Sciatic nerve (tissue), 2 donors: ENCODE measurements around the gene RNF14. TPM values are rescaled to one million over a fixed set of nuclear protein-coding genes. Genes with fewer than 3 reads are reported as not detected.

Experiments
- ATAC-seq: fragments of 200-7000 bp; cut with Tn5 transposase; one replicate; pipeline ENCODE4 v1.9.1; 2020; ENCODE audit warnings: mild to moderate bottlenecking, moderate library complexity
- DNase-seq: peaks from one replicate; pipeline ENCODE4 v3.0.0-alpha.2; 2020; ENCODE audit warnings: low spot score
- intact Hi-C: fragments of 100-400 bp; cut with DNase I; formaldehyde crosslinking; loops from one replicate; pipeline ENCODE4 v1.14.2; 2022
- total RNA-seq: library from RNA; stranded (reverse); fragmentation: NEBNext Ultra II Directional; extraction: Animal tissue kit (Norgen Biotek cat#: 25700); gene quantifications from one replicate; pipeline ENCODE4 v1.2.1, GENCODE V29; 2021
- donor health status: DM: no; HTN: no; CAD: no.
- donor health status: DM: no; HTN: no; CAD: no.

The RNF14 gene
- total RNA-seq, 1 donor from 2014 or later, result 58.1 TPM

DNA sequence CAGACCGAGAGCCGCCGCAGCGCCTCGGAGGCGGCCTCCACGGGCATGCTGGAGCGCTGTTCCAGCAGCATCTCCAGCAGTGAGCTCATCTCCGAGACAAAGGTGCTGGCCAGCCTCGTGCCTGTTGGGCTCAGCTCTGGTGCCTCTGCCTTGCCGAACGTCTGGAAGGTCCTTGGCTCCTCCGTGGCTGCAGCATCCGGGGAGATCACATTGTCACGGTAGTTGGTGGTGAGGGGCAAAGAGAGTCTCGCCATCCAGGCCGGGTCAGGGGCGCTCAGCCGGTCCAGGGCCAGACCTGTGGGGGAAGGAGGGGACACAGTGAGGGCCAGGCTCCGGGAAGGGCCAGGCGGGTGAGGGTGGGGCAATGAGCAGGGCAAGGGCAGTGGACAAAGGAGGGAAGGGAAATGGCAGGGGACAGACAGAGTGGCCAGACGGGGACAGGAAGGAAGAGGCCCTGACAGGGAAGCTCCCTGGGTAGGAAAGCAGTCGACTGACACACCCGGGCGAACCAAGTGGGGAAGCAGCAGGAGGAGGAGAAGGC, 23.3 kb upstream of the RNF14 start:
- DNase-seq (no peak), ATAC-seq (peak; percentile 49)
- intact Hi-C loops, result no loop called here

DNA sequence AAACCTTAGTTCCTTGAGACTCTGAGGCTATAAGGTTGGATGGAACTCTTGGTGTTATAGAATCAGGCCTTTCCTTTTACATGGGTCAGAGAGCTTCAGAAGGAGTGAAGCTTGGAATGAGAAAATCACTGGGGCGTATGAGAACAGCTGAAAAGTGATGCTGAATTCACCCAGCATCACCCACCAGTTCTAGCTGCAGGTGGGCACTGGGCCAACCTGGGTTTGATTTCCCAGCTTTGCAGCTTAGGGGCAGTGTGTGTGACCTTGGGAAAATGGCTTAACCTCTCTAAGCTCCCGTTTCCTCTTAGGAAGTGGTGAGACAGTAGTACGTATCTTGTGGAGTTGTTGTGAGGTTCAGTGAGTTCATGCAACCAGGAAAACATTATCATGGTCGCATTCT, 21.6 kb upstream of the RNF14 start:
- ATAC-seq (no peak), DNase-seq (no peak)
- intact Hi-C loops, result no loop called here

DNA sequence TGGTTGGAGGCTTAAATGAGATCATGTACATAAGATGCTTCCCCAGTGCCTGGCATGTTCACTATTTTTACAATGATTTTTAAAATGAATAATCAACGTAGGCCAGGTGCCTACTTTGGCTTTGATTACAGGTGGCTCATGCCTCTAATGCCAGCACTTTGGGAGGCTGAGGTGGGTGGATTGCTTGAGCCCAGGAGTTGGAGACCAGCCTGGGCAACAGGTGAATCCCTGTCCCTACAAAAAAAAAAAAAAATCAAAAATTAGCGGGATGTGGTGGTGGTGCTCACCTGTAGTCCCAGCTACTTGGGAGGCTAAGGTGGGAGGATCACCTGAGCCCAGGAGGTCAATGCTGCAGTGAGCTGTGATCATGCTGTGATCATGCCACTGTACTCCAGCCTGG, 20.1 kb upstream of the RNF14 start:
- DNase-seq (no peak), ATAC-seq (no peak)
- intact Hi-C loops, result no loop called here

GRCh38 chr5:141949511-141949910, 19.4 kb upstream of the RNF14 start:
- DNase-seq (no peak), ATAC-seq (no peak)
- intact Hi-C loops, result no loop called here

DNA sequence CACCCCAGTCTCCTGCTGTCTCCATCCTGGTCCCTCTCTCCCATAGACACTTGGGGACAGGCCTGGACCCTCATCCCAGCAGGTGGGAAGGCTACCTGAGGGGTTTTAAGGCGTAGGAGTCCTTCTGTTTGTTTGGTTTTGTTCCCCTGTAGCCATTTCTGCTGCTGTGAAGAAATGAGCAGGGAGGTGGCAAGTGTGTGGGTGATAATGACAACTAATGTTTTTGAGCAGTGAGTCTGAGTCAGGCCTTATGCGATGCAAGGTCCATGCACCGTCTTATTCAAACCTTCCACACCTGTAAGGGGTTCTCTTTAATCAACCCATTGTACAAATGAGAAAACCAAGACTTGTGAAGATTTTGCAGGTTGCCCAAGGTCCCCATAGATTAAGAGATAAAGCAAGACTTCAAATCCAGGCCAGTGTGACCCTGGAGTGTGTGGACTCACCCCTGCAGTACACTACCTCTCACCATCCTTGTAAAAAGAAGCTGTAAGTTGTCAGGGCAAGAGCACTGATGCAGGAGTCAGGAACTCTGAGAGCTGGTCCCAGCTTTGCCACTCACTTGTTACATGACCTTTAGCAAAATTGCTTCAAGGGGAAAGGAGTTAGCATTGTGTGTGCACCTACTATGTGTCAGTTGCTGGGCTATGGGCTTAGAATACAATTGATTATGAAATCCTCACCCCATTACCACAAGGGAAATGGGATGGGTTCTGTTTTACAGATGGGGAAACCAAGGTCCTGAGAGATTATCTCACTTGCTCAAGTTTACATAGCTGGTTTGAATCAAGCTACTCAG, 18.5 kb upstream of the RNF14 start:
- ATAC-seq (no peak), DNase-seq (no peak)
- intact Hi-C loops, result no loop called here

- DNase-seq (no peak), ATAC-seq (no peak)
- intact Hi-C loops, result no loop called here
Measured at GRCh38 chr5:141951332-141951781, 17.5 kb upstream of the RNF14 start.

DNA sequence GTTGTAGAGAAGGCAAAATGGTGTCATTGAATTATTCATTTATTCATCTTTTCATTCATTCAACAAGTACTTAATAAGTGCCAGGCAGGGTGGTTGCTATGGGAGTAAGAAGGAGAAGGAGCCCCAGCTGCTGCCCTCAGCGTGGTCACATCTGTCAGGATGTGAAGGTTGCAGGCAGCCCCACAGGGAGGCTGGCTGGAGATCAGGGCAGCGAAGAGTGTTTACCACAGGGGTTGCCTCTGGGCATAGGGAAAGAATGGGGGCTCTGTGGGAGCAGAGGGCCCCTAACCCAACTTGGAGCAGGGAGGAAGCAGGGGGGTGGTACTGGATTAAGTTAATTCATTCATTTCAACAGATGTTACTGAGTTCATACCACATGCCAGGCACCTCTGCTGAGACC, 16.9 kb upstream of the RNF14 start:
- intact Hi-C loops, result no loop called here
- DNase-seq (no peak), ATAC-seq (no peak)

DNA sequence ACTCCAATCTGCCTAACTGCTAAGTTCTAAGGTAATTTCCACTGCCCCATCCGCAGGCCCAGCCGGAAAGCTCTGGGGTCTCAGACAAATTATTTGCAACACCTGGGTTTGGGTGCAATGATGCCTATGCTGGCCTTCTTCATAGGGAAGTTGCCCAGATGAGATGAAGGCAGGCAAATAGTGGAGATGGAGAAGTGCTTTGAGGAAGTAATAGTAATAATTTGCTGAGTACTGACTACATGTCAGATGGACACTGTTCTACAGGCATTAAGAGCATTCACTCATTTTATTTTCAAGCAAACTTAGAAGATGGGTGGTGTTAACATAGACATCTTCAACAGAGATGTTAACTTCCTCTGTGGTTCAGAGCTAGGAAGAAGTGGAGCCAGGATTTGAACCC, 14.7 kb upstream of the RNF14 start:
- no peak for ATAC-seq
- intact Hi-C loops, result no loop called here
- DNase-seq, result no peak

- no peak for ATAC-seq
- intact Hi-C loops, result loop anchor here (5.0 kb wide), 2 partner anchors 265 to 885 kb away; no protein-coding TSS in a partner anchor
- DNase-seq, result no peak
Measured at GRCh38 chr5:141957367-141957996, 11.4 kb upstream of the RNF14 start.

DNA sequence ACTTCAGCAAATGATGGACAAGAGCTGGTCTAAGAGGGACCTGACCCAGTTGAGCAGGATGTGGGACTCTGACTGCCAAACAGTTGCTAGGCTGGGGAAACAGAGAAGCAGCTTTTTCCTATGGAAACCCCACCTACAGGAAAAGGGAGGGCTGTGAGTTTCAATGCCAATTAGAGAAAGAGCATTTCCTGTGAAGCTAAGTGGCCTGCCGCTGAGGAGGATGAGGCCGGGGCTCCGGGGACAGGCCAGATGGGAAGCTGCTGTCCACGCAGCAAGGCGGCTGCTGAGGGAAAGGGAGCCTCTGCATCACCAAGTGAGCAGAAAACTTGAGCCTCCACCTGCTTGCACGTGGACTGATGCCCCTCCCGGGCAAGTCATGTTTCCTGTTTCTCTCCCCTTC, 10.8 kb upstream of the RNF14 start, which contains the start of gene PCDH12:
PCDH12 (minus strand) TSS at position 90 of the 400 bp plus-strand sequence. CDS start 351 bp downstream, outside the sequence.
- intact Hi-C loops, result loop anchor here (5.0 kb wide), 2 partner anchors 266 to 886 kb away; no protein-coding TSS in a partner anchor
- DNase-seq (no peak), ATAC-seq (peak; percentile 37)

DNA sequence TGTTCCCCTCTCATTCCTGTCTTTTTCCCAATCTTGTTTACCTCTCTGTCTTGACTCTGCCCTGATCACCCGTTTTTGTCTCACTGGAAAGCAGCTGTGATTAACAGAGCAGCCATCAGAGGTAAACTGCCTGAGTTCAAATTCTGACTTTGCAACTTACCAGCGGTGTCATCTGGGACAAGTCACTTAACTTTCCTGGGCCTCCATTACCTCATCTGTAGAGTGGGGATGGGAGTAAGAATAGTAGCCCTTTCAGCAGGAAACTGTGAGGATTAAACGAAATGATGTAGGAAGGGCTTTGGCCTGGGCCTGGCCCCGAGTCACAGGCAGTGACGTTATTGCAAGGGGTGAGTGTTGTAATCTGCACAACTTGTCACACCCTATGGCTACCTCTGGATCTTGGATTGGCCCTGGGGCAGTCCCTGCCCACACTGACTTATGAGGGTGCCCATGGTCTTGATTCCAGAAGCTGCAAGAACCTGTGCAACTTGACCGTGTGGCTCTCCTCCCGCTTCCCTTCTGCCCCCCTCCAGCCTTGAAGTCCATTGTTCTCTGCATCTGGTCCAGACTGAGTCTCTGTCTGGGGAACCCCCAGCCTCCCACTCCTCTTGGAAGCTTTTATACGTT, 10.2 kb upstream of the RNF14 start:
- intact Hi-C loops, result loop anchor here (5.0 kb wide), 2 partner anchors 266 to 886 kb away; no protein-coding TSS in a partner anchor
- ATAC-seq, result peak; percentile 13
- no peak for DNase-seq

DNA sequence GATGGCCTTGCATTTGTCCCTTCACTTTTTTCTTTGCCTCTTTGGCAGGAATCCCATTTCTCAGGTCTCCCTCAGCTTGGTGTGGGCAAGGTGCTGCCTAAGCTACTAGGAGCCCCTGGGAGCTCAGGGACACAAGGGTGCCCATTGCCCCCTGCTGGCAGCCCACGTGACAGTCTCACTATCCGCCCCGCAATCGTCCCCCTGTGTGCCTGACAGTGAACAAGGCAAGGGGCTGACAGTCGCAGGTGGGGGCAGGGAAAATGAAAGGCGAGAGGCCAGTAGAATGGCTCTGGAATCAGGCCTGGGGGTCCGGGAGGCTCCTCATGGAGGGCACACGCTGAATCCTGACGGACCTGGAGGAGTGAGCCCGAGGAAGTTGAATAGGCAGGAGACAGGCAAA, 8.9 kb upstream of the RNF14 start:
- DNase-seq (no peak), ATAC-seq (no peak)
- intact Hi-C loops, result loop anchor here (10.0 kb wide), 1 partner anchor 85 kb away; the partner anchor contains the start of gene PCDH1

GRCh38 chr5:141960449-141961323, 8.2 kb upstream of the RNF14 start:
- DNase-seq (peak; percentile 95), ATAC-seq (peak; percentile 92)
- intact Hi-C loops, result loop anchor here (10.0 kb wide), 1 partner anchor 86 kb away; the partner anchor contains the start of gene PCDH1

GRCh38 chr5:141961466-141961865, 7.4 kb upstream of the RNF14 start:
- intact Hi-C loops, result loop anchor here (10.0 kb wide), 1 partner anchor 87 kb away; the partner anchor contains the start of gene PCDH1
- no peak for DNase-seq
- ATAC-seq, result no peak

DNA sequence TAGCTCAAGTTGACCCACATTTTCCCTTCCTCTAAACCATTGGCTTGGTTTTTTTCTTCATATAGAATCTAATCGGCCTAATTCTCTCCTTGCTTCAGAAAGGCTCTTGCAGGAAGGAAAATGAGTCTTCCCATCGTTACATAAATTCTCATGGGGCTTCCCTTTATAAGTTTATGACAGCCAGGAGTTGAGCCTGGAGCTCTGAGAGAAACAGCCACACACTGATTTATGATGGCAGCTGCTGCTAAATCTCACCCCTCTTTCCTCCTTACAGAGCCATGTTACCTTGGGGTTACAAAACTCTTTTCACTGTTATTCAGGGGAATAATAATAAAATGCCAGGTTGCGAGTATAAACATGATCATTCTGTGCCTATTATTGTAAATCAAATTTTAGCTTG, 5.2 kb upstream of the RNF14 start:
- intact Hi-C loops, result loop anchor here (10.0 kb wide), 1 partner anchor 89 kb away; the partner anchor contains the start of gene PCDH1
- ATAC-seq (no peak), DNase-seq (no peak)

DNA sequence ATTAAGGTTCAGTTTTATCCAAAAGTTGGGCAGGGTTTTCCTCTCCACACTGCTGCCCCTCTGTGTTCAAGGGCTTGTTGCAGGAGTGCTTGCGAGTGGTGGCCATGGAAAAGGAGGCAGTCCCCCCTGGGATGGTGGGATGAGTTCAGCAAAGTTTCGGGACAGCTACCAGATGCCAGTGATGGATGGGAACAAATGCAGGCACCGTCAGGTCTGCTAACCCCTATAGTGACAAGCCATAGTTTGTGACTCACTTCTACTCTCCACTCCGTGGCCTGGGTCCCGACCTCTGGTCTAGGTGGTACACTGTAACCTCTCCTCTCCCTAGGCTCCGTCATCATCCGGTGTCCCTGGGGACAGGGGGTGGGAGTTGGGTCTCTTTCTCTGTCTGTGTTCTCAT, 3.8 kb upstream of the RNF14 start:
- DNase-seq (no peak), ATAC-seq (no peak)
- intact Hi-C loops, result loop anchor here (10.0 kb wide), 1 partner anchor 90 kb away; the partner anchor contains the start of gene PCDH1

DNA sequence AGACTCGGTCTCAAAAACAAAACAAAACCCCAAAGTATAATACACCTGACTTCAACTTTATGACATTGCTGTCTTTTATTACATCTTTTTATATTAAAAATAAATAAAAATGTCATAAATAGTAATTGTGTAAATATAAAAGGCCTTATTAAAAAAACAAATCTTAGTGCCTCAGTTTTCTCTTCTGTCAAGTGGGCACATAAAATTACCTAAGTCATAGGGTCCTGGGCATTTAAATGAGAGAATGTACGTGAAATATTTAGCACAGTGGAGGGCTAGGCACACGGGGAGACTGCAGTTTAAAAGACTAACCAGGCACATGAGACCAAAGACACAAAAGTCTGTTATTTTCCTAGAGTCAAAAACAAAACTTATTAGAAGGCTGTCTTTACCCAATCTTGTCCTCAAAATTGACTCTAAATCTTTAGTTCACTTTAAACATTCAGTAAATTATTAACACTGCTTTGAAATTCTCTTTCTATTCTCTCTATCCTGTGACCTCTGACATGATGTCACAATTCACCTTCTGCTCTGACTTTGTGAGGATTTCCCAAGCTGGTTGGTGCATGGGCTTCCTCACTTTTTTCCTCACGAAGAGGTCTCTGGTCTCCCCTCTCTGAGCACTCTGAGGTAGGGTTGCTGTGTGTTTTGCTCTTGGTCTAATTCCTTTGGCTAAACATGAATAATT, 2.5 kb upstream of the RNF14 start:
- no peak for DNase-seq
- intact Hi-C loops, result loop anchor here (10.0 kb wide), 1 partner anchor 92 kb away; the partner anchor contains the start of gene PCDH1
- no peak for ATAC-seq

DNA sequence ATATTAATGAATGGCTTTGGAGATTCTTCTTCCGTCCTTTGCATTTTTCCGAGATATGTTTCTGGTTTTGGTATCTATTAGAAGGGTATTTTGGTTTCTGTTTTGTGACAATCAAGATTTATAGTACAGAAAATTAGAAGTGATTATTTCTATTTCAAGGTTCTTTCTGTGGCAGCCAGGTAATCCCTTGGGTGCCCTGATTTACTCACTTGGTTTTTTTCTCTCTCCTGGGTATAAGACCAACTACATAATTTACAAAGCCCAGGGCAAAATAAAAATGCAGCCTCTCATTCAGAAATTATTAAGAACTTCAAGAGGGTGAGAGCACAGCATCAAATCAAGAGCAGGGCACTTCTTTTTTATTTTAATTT, 2.0 kb upstream of the RNF14 start:
- intact Hi-C loops, result loop anchor here (10.0 kb wide), 1 partner anchor 92 kb away; the partner anchor contains the start of gene PCDH1
- ATAC-seq (no peak), DNase-seq (no peak)
